ENCODE data around the gene CCDC197. TPM values are rescaled to one million over a fixed set of nuclear protein-coding genes. Genes with fewer than 3 reads are reported as not detected.

The CCDC197 gene
- total RNA-seq, 1 experiment from 2014 or later = not detected

- Histone ChIP-seq H3K9me3 (ENCODE audit: low read length) (no peaks in the 10 kb centered on the region), H3K36me3 (ENCODE audit: insufficient read depth, low read length) (no peaks in the 10 kb centered on the region), H3K9me2 (replicated peaks; ENCODE audit: insufficient read depth, low read length) (no peaks in the 10 kb centered on the region), H3K9ac (ENCODE audit: low read length) (no peak overlapping the region), H2AFZ (ENCODE audit: low read length) (no peak overlapping the region), H3K4me3 (ENCODE audit: low read length) (no peak overlapping the region), H3K79me2 (ENCODE audit: low read length) (no peaks in the 10 kb centered on the region), H3K27me3 (ENCODE audit: low read length) (no peaks in the 10 kb centered on the region), H3K27ac (ENCODE audit: low read length) (no peak overlapping the region), H3K4me2 (ENCODE audit: low read depth, low read length, poor library complexity, severe bottlenecking) (no peak overlapping the region), H3K4me1 (ENCODE audit: low read length) (peaks cover 40% of the 10 kb centered on the region), H4K20me1 (ENCODE audit: insufficient read depth, low read depth, low read length) (peaks cover 13% of the 10 kb centered on the region; the same call in 1 of the 2 replicates)
- DNase-seq = no peak
These were observed 32.2 kb upstream of the CCDC197 start for GRCh38 chr14:93964820-93965286.

GRCh38 chr14:93965287-93965821, 31.7 kb upstream of the CCDC197 start:
- Histone ChIP-seq H3K27me3 (ENCODE audit: low read length) (no peaks in the 10 kb centered on the region), H3K4me2 (ENCODE audit: low read depth, low read length, poor library complexity, severe bottlenecking) (no peak overlapping the region), H3K4me1 (ENCODE audit: low read length) (peaks cover 41% of the 10 kb centered on the region), H3K79me2 (ENCODE audit: low read length) (no peaks in the 10 kb centered on the region), H3K9ac (ENCODE audit: low read length) (no peak overlapping the region), H3K4me3 (ENCODE audit: low read length) (no peak overlapping the region), H3K27ac (ENCODE audit: low read length) (no peak overlapping the region), H3K9me3 (ENCODE audit: low read length) (no peaks in the 10 kb centered on the region), H3K36me3 (ENCODE audit: insufficient read depth, low read length) (no peaks in the 10 kb centered on the region), H4K20me1 (ENCODE audit: insufficient read depth, low read depth, low read length) (peaks cover 13% of the 10 kb centered on the region; the same call in 1 of the 2 replicates), H2AFZ (ENCODE audit: low read length) (no peak overlapping the region), H3K9me2 (replicated peaks; ENCODE audit: insufficient read depth, low read length) (no peaks in the 10 kb centered on the region)
- no peak for DNase-seq

GRCh38 chr14:93965946-93966474, 31.1 kb upstream of the CCDC197 start:
- no peak overlapping the region for H2AFZ ChIP-seq (ENCODE audit: low read length)

DNA sequence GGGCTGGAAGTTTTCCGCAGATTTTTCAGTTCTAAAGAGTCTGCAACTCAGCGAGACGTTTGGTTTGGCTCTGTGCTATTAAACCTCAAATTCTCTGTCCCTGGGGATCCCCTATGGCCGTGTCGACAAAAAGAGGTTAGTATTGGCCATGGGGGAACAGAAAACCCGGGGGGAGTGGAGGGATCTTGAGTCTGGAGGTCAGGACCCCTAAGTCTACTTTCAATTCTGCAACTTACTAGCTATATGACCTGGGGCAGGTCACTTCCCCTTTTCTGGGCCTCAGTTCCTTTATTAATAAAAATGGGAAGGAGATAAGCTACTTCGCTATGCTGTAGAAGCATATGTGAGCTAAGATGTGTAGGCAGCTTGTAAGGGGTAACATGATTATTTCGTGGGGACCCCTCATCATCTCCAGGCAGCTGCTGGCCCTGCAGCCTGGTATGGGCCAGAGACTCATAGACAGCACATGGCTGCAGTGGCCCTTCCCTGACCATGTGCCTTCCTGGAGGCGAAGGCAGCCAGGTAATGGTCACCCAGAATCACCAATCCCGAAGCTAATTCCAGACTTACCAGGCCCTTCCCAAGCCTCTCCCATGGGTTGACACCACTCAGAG, 29.4 kb upstream of the CCDC197 start:
- Histone ChIP-seq H3K79me2 (ENCODE audit: low read length) (no peaks in the 10 kb centered on the region), H3K27me3 (ENCODE audit: low read length) (no peaks in the 10 kb centered on the region), H4K20me1 (ENCODE audit: insufficient read depth, low read depth, low read length) (peaks cover 28% of the 10 kb centered on the region; the same call in 1 of the 2 replicates), H3K4me2 (ENCODE audit: low read depth, low read length, poor library complexity, severe bottlenecking) (peak overlapping the region; percentile 48), H3K4me1 (ENCODE audit: low read length) (peaks cover 50% of the 10 kb centered on the region), H3K9me2 (replicated peaks; ENCODE audit: insufficient read depth, low read length) (no peaks in the 10 kb centered on the region), H2AFZ (ENCODE audit: low read length) (no peak overlapping the region), H3K27ac (ENCODE audit: low read length) (no peak overlapping the region), H3K36me3 (ENCODE audit: insufficient read depth, low read length) (no peaks in the 10 kb centered on the region), H3K4me3 (ENCODE audit: low read length) (peak overlapping the region; percentile 13; the same call in 1 of the 2 replicates), H3K9me3 (ENCODE audit: low read length) (no peaks in the 10 kb centered on the region), H3K9ac (ENCODE audit: low read length) (peak overlapping the region; percentile 8; the same call in 1 of the 2 replicates)
- DNase-seq = peak; percentile 94

More at GRCh38 chr14:93965946-93966474, 31.1 kb upstream of the CCDC197 start:
- Histone ChIP-seq H3K9me3 (ENCODE audit: low read length) (no peaks in the 10 kb centered on the region), H3K9me2 (replicated peaks; ENCODE audit: insufficient read depth, low read length) (no peaks in the 10 kb centered on the region), H3K36me3 (ENCODE audit: insufficient read depth, low read length) (no peaks in the 10 kb centered on the region), H3K4me3 (ENCODE audit: low read length) (no peak overlapping the region), H3K9ac (ENCODE audit: low read length) (no peak overlapping the region), H3K79me2 (ENCODE audit: low read length) (no peaks in the 10 kb centered on the region), H3K27ac (ENCODE audit: low read length) (no peak overlapping the region), H3K4me1 (ENCODE audit: low read length) (peaks cover 48% of the 10 kb centered on the region), H3K27me3 (ENCODE audit: low read length) (no peaks in the 10 kb centered on the region), H3K4me2 (ENCODE audit: low read depth, low read length, poor library complexity, severe bottlenecking) (no peak overlapping the region), H4K20me1 (ENCODE audit: insufficient read depth, low read depth, low read length) (peaks cover 17% of the 10 kb centered on the region; the same call in 1 of the 2 replicates)
- no peak for DNase-seq

- Histone ChIP-seq H3K79me2 (ENCODE audit: low read length) (no peaks in the 10 kb centered on the region), H3K27me3 (ENCODE audit: low read length) (no peaks in the 10 kb centered on the region), H3K4me3 (ENCODE audit: low read length) (no peak overlapping the region), H3K9ac (ENCODE audit: low read length) (no peak overlapping the region), H3K4me2 (ENCODE audit: low read depth, low read length, poor library complexity, severe bottlenecking) (peak overlapping the region; percentile 3), H3K27ac (ENCODE audit: low read length) (no peak overlapping the region), H3K9me2 (replicated peaks; ENCODE audit: insufficient read depth, low read length) (no peaks in the 10 kb centered on the region), H3K4me1 (ENCODE audit: low read length) (peaks cover 54% of the 10 kb centered on the region), H2AFZ (ENCODE audit: low read length) (no peak overlapping the region), H4K20me1 (ENCODE audit: insufficient read depth, low read depth, low read length) (peaks cover 39% of the 10 kb centered on the region; the same call in 1 of the 2 replicates), H3K36me3 (ENCODE audit: insufficient read depth, low read length) (no peaks in the 10 kb centered on the region), H3K9me3 (ENCODE audit: low read length) (no peaks in the 10 kb centered on the region)
- DNase-seq = peak; percentile 73
These were observed 27.8 kb upstream of the CCDC197 start for GRCh38 chr14:93969082-93969828.

- H3K4me1 ChIP-seq (ENCODE audit: low read length) = peaks cover 68% of the 10 kb centered on the region
- no peaks in the 10 kb centered on the region for H3K36me3 ChIP-seq (ENCODE audit: insufficient read depth, low read length)
- H4K20me1 ChIP-seq (ENCODE audit: insufficient read depth, low read depth, low read length) = peaks cover 50% of the 10 kb centered on the region; the same call in 1 of the 2 replicates
- H3K9me2 ChIP-seq (replicated peaks; ENCODE audit: insufficient read depth, low read length) = no peaks in the 10 kb centered on the region
- H3K9ac ChIP-seq (ENCODE audit: low read length) = peak overlapping the region; percentile 40
- H3K4me2 ChIP-seq (ENCODE audit: low read depth, low read length, poor library complexity, severe bottlenecking) = peak overlapping the region; percentile 64
- peak; percentile 87 for DNase-seq
- no peak overlapping the region for H3K27ac ChIP-seq (ENCODE audit: low read length)
- H2AFZ ChIP-seq (ENCODE audit: low read length) = no peak overlapping the region
- no peaks in the 10 kb centered on the region; the same call in 1 of the 2 replicates for H3K27me3 ChIP-seq (ENCODE audit: low read length)
- H3K79me2 ChIP-seq (ENCODE audit: low read length) = no peaks in the 10 kb centered on the region
- H3K4me3 ChIP-seq (ENCODE audit: low read length) = peak overlapping the region; percentile 58
- H3K9me3 ChIP-seq (ENCODE audit: low read length) = no peaks in the 10 kb centered on the region
These were observed 26.5 kb upstream of the CCDC197 start for GRCh38 chr14:93970585-93970964.

DNA sequence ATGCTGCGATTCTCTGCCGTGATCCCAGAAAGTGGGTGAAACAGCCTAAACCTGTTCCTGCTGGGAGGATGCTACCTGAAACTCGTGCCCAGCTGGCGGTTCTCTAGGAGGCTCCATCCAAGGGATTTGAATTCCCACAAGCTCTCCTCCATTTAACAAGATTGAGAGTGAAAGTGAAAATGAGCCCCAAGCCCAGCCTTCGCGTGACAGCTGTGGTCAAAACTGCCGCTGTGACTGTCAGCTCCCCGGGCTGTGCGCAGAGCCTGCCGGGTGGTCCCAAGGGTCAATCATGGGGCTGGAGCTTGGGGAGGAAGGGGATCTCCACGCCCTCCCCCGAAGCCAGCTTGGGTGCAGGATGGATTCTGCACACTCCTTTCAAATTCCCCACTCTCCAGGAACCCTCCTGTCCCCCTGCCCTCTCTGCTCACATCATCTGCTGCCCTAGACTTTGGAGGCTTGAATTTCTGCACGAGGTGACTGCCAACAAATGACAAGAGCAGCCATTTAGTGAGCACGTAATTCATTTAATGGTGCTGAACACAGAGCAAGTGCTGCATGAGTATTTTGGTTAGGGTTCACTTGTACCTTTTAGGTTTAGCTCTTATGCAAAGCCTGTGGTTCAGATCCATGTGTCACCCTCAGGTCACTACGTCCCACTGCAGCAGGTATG, 26.0 kb upstream of the CCDC197 start:
- Histone ChIP-seq H3K79me2 (ENCODE audit: low read length) (no peaks in the 10 kb centered on the region), H3K9ac (ENCODE audit: low read length) (peak overlapping the region; percentile 40), H3K36me3 (ENCODE audit: insufficient read depth, low read length) (no peaks in the 10 kb centered on the region), H3K4me2 (ENCODE audit: low read depth, low read length, poor library complexity, severe bottlenecking) (peak overlapping the region; percentile 64), H3K9me3 (ENCODE audit: low read length) (no peaks in the 10 kb centered on the region), H3K27ac (ENCODE audit: low read length) (no peak overlapping the region), H3K9me2 (replicated peaks; ENCODE audit: insufficient read depth, low read length) (no peaks in the 10 kb centered on the region), H4K20me1 (ENCODE audit: insufficient read depth, low read depth, low read length) (peaks cover 53% of the 10 kb centered on the region; the same call in 1 of the 2 replicates), H2AFZ (ENCODE audit: low read length) (no peak overlapping the region), H3K4me1 (ENCODE audit: low read length) (peaks cover 73% of the 10 kb centered on the region), H3K4me3 (ENCODE audit: low read length) (peak overlapping the region; percentile 58), H3K27me3 (ENCODE audit: low read length) (no peaks in the 10 kb centered on the region; the same call in 1 of the 2 replicates)
- DNase-seq = peak; percentile 86
